K562 (cell line): ENCODE measurements around the gene RAP2B. TPM values are rescaled to one million over a fixed set of nuclear protein-coding genes. Genes with fewer than 3 reads are reported as not detected.
A peak's percentile ranks its signal among the peaks of the same experiment; 100 is the strongest.

Source experiments
- BCOR ChIP-seq: fragments of 450-650 bp; IDR thresholded peaks from 2 replicates; pipeline ENCODE4 v1.6.1; 2016
- ERF ChIP-seq: fragments of 450-650 bp; formaldehyde crosslinking; IDR thresholded peaks from 2 replicates; pipeline ENCODE4 v1.4.0; 2020; ENCODE audit warnings: mild to moderate bottlenecking, mixed read lengths
- GATAD2A ChIP-seq: fragments of 450-650 bp; IDR thresholded peaks from 2 replicates; pipeline ENCODE4 v1.6.1; 2017
- HDAC1 ChIP-seq, 2 experiments: fragments of 450-650 bp; IDR thresholded peaks; 2 replicates each; pipeline ENCODE4 v1.6.1; 2016 to 2017; ENCODE audit warnings: inconsistent platforms in 1 of 2, mild to moderate bottlenecking in 1 of 2, moderate library complexity in 1 of 2
- MAX ChIP-seq: sonication (generic); formaldehyde crosslinking; IDR thresholded peaks from 2 replicates; pipeline ENCODE4 v1.9.0; 2022; ENCODE audit warnings: mild to moderate bottlenecking, missing genetic modification reagents
- PHF8 ChIP-seq: fragments of 200-600 bp; sonication (generic); IDR thresholded peaks from 2 replicates; pipeline ENCODE4 v1.6.1; 2012; ENCODE audit warnings: mixed run types, mild to moderate bottlenecking, inconsistent platforms, low read length, moderate library complexity, borderline replicate concordance
- POLR2A ChIP-seq: fragments of 450-650 bp; conservative IDR thresholded peaks from 2 replicates; pipeline ENCODE4 v1.6.1; 2016
- ZBTB1 ChIP-seq: sonication (generic); formaldehyde crosslinking; IDR thresholded peaks from 2 replicates; pipeline ENCODE4 v1.8.1; 2023; ENCODE audit warnings: missing genetic modification reagents, low read depth, mild to moderate bottlenecking, borderline replicate concordance
- ZBTB2 ChIP-seq: fragments of 450-650 bp; IDR thresholded peaks from 2 replicates; pipeline ENCODE4 v1.6.1; 2016; ENCODE audit warnings: antibody characterized with exemption
- ZNF592 ChIP-seq: fragments of 450-650 bp; IDR thresholded peaks from 2 replicates; pipeline ENCODE4 v1.6.1; 2017; ENCODE audit warnings: antibody characterized with exemption, mild to moderate bottlenecking
- ZNF79 ChIP-seq: fragments of 250-450 bp; sonication (Bioruptor Pico); IDR thresholded peaks from 2 replicates; pipeline ENCODE4 v1.4.0; 2020; ENCODE audit warnings: low read depth, mild to moderate bottlenecking, moderate library complexity
- polyA plus RNA-seq, 8 experiments: library from polyadenylated mRNA; depleted of rRNA in 4 of 8; stranded (reverse) in 5 of 8; unstranded in 3 of 8; fragments of >200 nt; fragmentation: Nextera tagmentation in 2 of 8; fragmentation: Illumina TruSeq in 1 of 8; extraction: Ambion mirVana in 2 of 8; extraction: Trizol in 1 of 8; gene quantifications; 2 replicates each; pipeline versions ENCODE4 v1.2.1 to v1.2.3, GENCODE V29; 2011 to 2014; ENCODE audit warnings: inconsistent platforms in 1 of 8, missing spikeins in 1 of 8
- total RNA-seq, 7 experiments: library from RNA; depleted of rRNA in 6 of 7; stranded (reverse); fragments of >200 nt in 6 of 7; fragmentation: Illumina TruSeq in 2 of 7; extraction: Trizol in 2 of 7; gene quantifications; 2 replicates each; pipeline versions ENCODE4 v1.2.1 to v1.2.3, GENCODE V29; 2011 to 2021; ENCODE audit warnings: low replicate concordance in 1 of 7
- TF ChIP-seq, protein P1 (sequence below): fragments of 450-650 bp; IDR thresholded peaks from 2 replicates; pipeline ENCODE4 v1.6.1; 2014; ENCODE audit warnings: low read depth, mild to moderate bottlenecking, moderate library complexity, borderline replicate concordance
- TF ChIP-seq, protein P2 (sequence below): fragments of 450-650 bp; IDR thresholded peaks from 2 replicates; pipeline ENCODE4 v1.6.1; 2016
- TF ChIP-seq, protein P3 (sequence below): fragments of 250-450 bp; sonication (Bioruptor Pico); IDR thresholded peaks from 2 replicates; pipeline ENCODE4 v1.4.0; 2020
- TF ChIP-seq, protein P4 (sequence below): IDR thresholded peaks from 2 replicates; pipeline ENCODE4 v1.6.1; 2012; ENCODE audit warnings: low read depth, low read length, improper control_type of control experiment, borderline replicate concordance

The RAP2B gene
- total and polyA plus RNA-seq, 9 of the 15 experiments (the other 6 are each of a cell fraction or from before 2014, with no cell fraction given), result 9.4 to 31.2 (median 15.8) TPM

DNA sequence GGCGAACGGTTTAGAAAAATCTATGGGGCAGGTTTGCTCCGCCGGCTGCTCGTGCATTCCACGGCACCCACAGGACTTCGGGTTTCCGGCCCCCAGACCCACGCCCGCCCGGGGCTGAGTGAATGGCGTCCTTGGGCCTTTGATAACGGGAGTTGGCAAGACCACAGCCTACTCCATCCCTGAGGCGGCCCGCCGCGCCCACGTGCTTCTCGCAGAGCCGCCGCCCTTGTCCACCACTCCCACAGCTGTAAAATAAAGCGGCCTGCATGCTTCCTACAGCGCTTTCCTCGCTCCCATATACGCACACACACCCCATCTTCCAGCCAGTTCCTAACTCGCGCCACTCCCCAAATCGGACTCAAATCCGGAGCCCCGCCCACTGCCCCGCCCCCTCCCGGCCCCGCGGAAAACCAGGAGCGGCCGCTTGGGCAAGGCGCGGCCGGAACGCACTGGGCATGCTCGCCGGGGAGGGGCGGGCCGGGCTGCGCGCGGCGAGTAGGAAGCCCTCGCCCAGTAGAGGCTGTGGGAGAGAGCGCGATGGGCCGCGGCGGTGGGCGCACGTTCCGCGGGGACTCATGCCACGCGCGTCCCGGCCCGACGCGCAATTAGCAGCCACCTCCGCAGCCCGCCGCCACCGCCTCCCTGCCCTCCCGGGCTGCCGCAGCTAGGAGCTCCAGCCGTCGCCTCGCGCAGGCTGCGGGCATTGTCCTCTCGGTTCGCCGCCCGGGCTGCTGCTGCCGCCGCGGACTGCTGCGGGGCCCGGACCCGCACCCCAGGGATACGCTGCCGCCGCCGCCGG lies at the start of gene RAP2B (continued):
- TF ChIP-seq, protein P1, sequence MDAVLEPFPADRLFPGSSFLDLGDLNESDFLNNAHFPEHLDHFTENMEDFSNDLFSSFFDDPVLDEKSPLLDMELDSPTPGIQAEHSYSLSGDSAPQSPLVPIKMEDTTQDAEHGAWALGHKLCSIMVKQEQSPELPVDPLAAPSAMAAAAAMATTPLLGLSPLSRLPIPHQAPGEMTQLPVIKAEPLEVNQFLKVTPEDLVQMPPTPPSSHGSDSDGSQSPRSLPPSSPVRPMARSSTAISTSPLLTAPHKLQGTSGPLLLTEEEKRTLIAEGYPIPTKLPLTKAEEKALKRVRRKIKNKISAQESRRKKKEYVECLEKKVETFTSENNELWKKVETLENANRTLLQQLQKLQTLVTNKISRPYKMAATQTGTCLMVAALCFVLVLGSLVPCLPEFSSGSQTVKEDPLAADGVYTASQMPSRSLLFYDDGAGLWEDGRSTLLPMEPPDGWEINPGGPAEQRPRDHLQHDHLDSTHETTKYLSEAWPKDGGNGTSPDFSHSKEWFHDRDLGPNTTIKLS, result peak; percentile 49; the same call in 1 of the 2 replicates
- TF ChIP-seq, protein P2, sequence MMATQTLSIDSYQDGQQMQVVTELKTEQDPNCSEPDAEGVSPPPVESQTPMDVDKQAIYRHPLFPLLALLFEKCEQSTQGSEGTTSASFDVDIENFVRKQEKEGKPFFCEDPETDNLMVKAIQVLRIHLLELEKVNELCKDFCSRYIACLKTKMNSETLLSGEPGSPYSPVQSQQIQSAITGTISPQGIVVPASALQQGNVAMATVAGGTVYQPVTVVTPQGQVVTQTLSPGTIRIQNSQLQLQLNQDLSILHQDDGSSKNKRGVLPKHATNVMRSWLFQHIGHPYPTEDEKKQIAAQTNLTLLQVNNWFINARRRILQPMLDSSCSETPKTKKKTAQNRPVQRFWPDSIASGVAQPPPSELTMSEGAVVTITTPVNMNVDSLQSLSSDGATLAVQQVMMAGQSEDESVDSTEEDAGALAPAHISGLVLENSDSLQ, result no peak
- TF ChIP-seq, protein P3, sequence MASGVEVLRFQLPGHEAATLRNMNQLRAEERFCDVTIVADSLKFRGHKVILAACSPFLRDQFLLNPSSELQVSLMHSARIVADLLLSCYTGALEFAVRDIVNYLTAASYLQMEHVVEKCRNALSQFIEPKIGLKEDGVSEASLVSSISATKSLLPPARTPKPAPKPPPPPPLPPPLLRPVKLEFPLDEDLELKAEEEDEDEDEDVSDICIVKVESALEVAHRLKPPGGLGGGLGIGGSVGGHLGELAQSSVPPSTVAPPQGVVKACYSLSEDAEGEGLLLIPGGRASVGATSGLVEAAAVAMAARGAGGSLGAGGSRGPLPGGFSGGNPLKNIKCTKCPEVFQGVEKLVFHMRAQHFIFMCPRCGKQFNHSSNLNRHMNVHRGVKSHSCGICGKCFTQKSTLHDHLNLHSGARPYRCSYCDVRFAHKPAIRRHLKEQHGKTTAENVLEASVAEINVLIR (CRISPR knock-in tag), result no peak
- TF ChIP-seq ZBTB1 (CRISPR knock-in tag), result peak; percentile 74; the same call in 1 of the 2 replicates
- TF ChIP-seq, protein P4, sequence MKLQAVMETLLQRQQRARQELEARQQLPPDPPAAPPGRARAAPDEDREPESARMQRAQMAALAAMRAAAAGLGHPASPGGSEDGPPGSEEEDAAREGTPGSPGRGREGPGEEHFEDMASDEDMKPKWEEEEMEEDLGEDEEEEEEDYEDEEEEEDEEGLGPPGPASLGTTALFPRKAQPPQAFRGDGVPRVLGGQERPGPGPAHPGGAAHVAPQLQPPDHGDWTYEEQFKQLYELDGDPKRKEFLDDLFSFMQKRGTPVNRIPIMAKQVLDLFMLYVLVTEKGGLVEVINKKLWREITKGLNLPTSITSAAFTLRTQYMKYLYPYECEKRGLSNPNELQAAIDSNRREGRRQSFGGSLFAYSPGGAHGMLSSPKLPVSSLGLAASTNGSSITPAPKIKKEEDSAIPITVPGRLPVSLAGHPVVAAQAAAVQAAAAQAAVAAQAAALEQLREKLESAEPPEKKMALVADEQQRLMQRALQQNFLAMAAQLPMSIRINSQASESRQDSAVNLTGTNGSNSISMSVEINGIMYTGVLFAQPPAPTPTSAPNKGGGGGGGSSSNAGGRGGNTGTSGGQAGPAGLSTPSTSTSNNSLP, result peak; percentile 54; the same call in 1 of the 2 replicates
- peak; percentile 87; the same call in 1 of the 2 replicates for TF ChIP-seq GATAD2A
- peak; percentile 82 for TF ChIP-seq POLR2A
- TF ChIP-seq PHF8, result peak; percentile 73; the same call in 1 of the 2 replicates
- no peak for TF ChIP-seq BCOR
- TF ChIP-seq ZBTB2, result 0 out of 2 replicates have a peak, but pooled peaks have one; percentile 22
- TF ChIP-seq ERF (CRISPR knock-in tag), result 0 out of 2 replicates have a peak, but pooled peaks have one; percentile 25
- peak; percentile 71 for TF ChIP-seq MAX
- no peak for TF ChIP-seq ZNF79
- TF ChIP-seq ZNF592, result peak; percentile 80
- TF ChIP-seq HDAC1 (IDR thresholded peaks at IDR 0.05), result peak in 1 of 2 experiments; percentile 68; a peak in 1 of 4 replicates
